ENCODE data around the gene GNG12. TPM values are rescaled to one million over a fixed set of nuclear protein-coding genes. Genes with fewer than 3 reads are reported as not detected.

Gene GNG12
- total and polyA plus RNA-seq, 2 donors (not counting 1 experiment from before 2014, with no cell fraction given), result not detected

DNA sequence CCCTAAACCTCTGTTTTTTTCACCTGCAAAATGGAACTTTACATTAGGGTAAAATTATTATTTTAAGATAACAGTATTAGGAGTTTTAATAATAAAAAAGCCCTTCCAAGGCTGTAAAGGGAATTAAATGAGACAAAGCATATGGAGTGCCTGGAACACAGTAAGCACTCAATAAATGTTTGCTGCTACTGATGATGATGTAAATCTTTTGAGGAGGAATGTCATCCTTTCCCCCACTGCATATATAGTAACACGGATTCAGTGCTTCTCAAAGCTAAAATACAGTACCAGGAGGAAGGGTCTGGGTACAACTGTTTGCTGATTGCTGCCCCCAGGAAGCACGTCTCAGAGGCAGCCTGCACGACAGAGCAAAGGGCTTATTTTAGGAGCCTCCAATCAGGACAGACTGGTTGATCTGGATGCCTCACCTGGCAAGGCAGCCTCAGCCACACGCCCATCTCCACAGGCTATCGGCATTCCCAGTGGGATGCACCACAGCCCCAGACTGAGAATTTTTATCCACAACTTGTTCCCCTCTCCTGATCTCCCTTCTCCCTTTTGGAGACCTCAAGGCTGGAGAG is 83.9 kb downstream of the GNG12 start:
- no peaks in the 10 kb centered on the region for H3K9me3 ChIP-seq (ENCODE audit: control extremely low read depth in 1 of 3, control insufficient read depth in 2 of 3, insufficient read depth in 1 of 3, low read length in 2 of 3)
- no peak overlapping the region for H3K4me3 ChIP-seq (ENCODE audit: control extremely low read depth in 1 of 5, extremely low read depth in 1 of 5, insufficient read depth in 1 of 5, low read depth in 2 of 5, low read length in 4 of 5)
- Mint-ChIP-seq H3K27ac (no peak overlapping the region), H3K9me3 (ENCODE audit: insufficient read depth) (no peaks in the 10 kb centered on the region), H3K4me1 (no peaks in the 10 kb centered on the region), H3K27me3 (peaks cover 17% of the 10 kb centered on the region), H3K4me3 (no peak overlapping the region)
- DNase-seq (no peak), ATAC-seq (ENCODE audit: low read depth) (no peak)
- POLR2A ChIA-PET, result no interaction called here
- peaks cover 0 to 11% (median 0%) of the 10 kb centered on the region in 4 experiments for H3K27me3 ChIP-seq (replicated peaks in 1 of 4; ENCODE audit: control extremely low read depth in 1 of 4, control insufficient read depth in 3 of 4, insufficient read depth in 4 of 4, low read length in 3 of 4)
- no peaks in the 10 kb centered on the region for H3K4me1 ChIP-seq (ENCODE audit: control insufficient read depth in 2 of 2, insufficient read depth in 2 of 2, low read length in 2 of 2)
- WGBS (ENCODE audit: insufficient coverage), result 73% methylated on average over 5 of the region's 5 CpGs
- TF ChIP-seq, protein P1, sequence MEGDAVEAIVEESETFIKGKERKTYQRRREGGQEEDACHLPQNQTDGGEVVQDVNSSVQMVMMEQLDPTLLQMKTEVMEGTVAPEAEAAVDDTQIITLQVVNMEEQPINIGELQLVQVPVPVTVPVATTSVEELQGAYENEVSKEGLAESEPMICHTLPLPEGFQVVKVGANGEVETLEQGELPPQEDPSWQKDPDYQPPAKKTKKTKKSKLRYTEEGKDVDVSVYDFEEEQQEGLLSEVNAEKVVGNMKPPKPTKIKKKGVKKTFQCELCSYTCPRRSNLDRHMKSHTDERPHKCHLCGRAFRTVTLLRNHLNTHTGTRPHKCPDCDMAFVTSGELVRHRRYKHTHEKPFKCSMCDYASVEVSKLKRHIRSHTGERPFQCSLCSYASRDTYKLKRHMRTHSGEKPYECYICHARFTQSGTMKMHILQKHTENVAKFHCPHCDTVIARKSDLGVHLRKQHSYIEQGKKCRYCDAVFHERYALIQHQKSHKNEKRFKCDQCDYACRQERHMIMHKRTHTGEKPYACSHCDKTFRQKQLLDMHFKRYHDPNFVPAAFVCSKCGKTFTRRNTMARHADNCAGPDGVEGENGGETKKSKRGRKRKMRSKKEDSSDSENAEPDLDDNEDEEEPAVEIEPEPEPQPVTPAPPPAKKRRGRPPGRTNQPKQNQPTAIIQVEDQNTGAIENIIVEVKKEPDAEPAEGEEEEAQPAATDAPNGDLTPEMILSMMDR (IDR thresholded peaks at IDR 0.05), result no peak
- TF ChIP-seq EZH2 (IDR thresholded peaks at IDR 0.05; ENCODE audit: borderline replicate concordance, insufficient read depth, low read depth, low read length, poor library complexity, severe bottlenecking), result no peak
- H3K79me2 ChIP-seq (ENCODE audit: control insufficient read depth, insufficient read depth, low read length), result no peaks in the 10 kb centered on the region
- H3K9ac ChIP-seq (ENCODE audit: low read length), result no peak overlapping the region
- no peak overlapping the region for H2AFZ ChIP-seq (ENCODE audit: insufficient read depth, low read depth, low read length, poor library complexity, severe bottlenecking)
- H3K36me3 ChIP-seq (replicated peaks in 1 of 2; ENCODE audit: control extremely low read depth in 1 of 2, control insufficient read depth in 1 of 2, extremely low read depth in 1 of 2, insufficient read depth in 2 of 2, low read length in 1 of 2), result no peaks in the 10 kb centered on the region
- no peaks in the 10 kb centered on the region for H4K20me1 ChIP-seq (ENCODE audit: control insufficient read depth, insufficient read depth, low read length, poor library complexity, severe bottlenecking)
- intact Hi-C loops (cut with micrococcal nuclease), result no loop called here
- no peak overlapping the region for H3K27ac ChIP-seq (ENCODE audit: low read length in 2 of 2)
- CTCF ChIA-PET, result no interaction called here
- no peak overlapping the region for H3K4me2 ChIP-seq (replicated peaks; ENCODE audit: low read depth, low read length, poor library complexity, severe bottlenecking)

DNA sequence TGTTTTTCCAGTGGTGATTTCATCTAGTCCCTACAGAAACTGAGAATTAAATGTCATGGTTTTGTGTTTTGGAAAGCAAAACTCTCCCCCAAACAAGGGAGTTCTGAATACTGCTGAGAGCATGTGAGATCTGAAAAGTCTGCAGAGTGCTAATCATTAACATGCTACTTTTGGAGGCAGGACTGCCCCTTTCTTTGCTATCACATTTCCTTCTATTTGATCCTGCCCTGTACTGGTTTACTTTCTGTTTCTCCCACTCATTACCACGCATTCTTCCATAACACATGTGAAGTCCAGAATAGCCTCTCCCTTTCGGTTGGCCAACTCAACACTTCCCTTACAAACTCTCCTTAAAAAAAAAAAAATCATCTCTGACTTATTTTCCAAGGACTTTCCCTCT is 84.6 kb downstream of the GNG12 start:
- Mint-ChIP-seq H3K27me3 (peaks cover 17% of the 10 kb centered on the region), H3K4me1 (no peaks in the 10 kb centered on the region), H3K4me3 (no peak overlapping the region), H3K9me3 (ENCODE audit: insufficient read depth) (no peaks in the 10 kb centered on the region), H3K27ac (no peak overlapping the region)
- H3K27ac ChIP-seq (ENCODE audit: low read length in 2 of 2), result no peak overlapping the region
- ATAC-seq (ENCODE audit: low read depth) (no peak), DNase-seq (no peak)
- 38% methylated on average over 1 of the region's 2 CpGs for WGBS (ENCODE audit: insufficient coverage)
- no peak overlapping the region for H2AFZ ChIP-seq (ENCODE audit: insufficient read depth, low read depth, low read length, poor library complexity, severe bottlenecking)
- no peak overlapping the region for H3K4me3 ChIP-seq (ENCODE audit: control extremely low read depth in 1 of 5, extremely low read depth in 1 of 5, insufficient read depth in 1 of 5, low read depth in 2 of 5, low read length in 4 of 5)
- H3K79me2 ChIP-seq (ENCODE audit: control insufficient read depth, insufficient read depth, low read length), result no peaks in the 10 kb centered on the region
- H3K4me1 ChIP-seq (ENCODE audit: control insufficient read depth in 2 of 2, insufficient read depth in 2 of 2, low read length in 2 of 2), result no peaks in the 10 kb centered on the region
- POLR2A ChIA-PET, result no interaction called here
- no peak overlapping the region for H3K9ac ChIP-seq (ENCODE audit: low read length)
- H3K4me2 ChIP-seq (replicated peaks; ENCODE audit: low read depth, low read length, poor library complexity, severe bottlenecking), result no peak overlapping the region
- H3K9me3 ChIP-seq (ENCODE audit: control extremely low read depth in 1 of 3, control insufficient read depth in 2 of 3, insufficient read depth in 1 of 3, low read length in 2 of 3), result no peaks in the 10 kb centered on the region
- no peaks in the 10 kb centered on the region for H3K36me3 ChIP-seq (replicated peaks in 1 of 2; ENCODE audit: control extremely low read depth in 1 of 2, control insufficient read depth in 1 of 2, extremely low read depth in 1 of 2, insufficient read depth in 2 of 2, low read length in 1 of 2)
- no peak for TF ChIP-seq EZH2 (IDR thresholded peaks at IDR 0.05; ENCODE audit: borderline replicate concordance, insufficient read depth, low read depth, low read length, poor library complexity, severe bottlenecking)
- TF ChIP-seq, protein P1 (IDR thresholded peaks at IDR 0.05), result no peak
- intact Hi-C loops (cut with micrococcal nuclease), result no loop called here
- CTCF ChIA-PET, result interaction anchor here (4.0 kb wide), 1 partner anchor 12 kb away, joined by 15 read pairs; no protein-coding TSS in a partner anchor
- peaks cover 0 to 4% (median 0%) of the 10 kb centered on the region in 4 experiments for H3K27me3 ChIP-seq (replicated peaks in 1 of 4; ENCODE audit: control extremely low read depth in 1 of 4, control insufficient read depth in 3 of 4, insufficient read depth in 4 of 4, low read length in 3 of 4)
- no peaks in the 10 kb centered on the region for H4K20me1 ChIP-seq (ENCODE audit: control insufficient read depth, insufficient read depth, low read length, poor library complexity, severe bottlenecking)
